ENCODE results near the gene DCUN1D4. TPM values are rescaled to one million over a fixed set of nuclear protein-coding genes. Genes with fewer than 3 reads are reported as not detected.
A peak's percentile ranks its signal among the peaks of the same experiment; 100 is the strongest.

The DCUN1D4 gene
- polyA plus RNA-seq, 4 donors, result 5.7 to 42.0 (median 10.0) TPM

GRCh38 chr4:51859476-51860031 lies 16.6 kb downstream of the DCUN1D4 start:
- Histone ChIP-seq H3K27ac (ENCODE audit: low read depth in 1 of 3, low read length in 2 of 3) (peak overlapping the region; percentile 11 to 20 (median 13)), H3K4me1 (ENCODE audit: control insufficient read depth in 3 of 3, insufficient read depth in 2 of 3, low read depth in 1 of 3, low read length in 2 of 3) (peaks cover 5% of the 10 kb centered on the region in 3 donors)
- FAIRE-seq, result no peak

GRCh38 chr4:51862199-51862598 lies 19.2 kb downstream of the DCUN1D4 start:
- no peaks in the 10 kb centered on the region for H3K27me3 ChIP-seq (ENCODE audit: control insufficient read depth in 3 of 3, insufficient read depth in 3 of 3, low read length in 3 of 3)
- H3K4me3 ChIP-seq (ENCODE audit: low read depth in 1 of 3, low read length in 3 of 3), result no peak overlapping the region
- DNase-seq (no peak), FAIRE-seq (no peak)
- 26 to 75% (median 54%) methylated on average over 1 of the region's 1 CpG for WGBS, 3 donors
- peaks cover 5% of the 10 kb centered on the region in 3 donors for H3K4me1 ChIP-seq (ENCODE audit: control insufficient read depth in 3 of 3, insufficient read depth in 2 of 3, low read depth in 1 of 3, low read length in 2 of 3)
- H3K9me3 ChIP-seq (ENCODE audit: control insufficient read depth in 2 of 2, insufficient read depth in 1 of 2, low read depth in 1 of 2, low read length in 1 of 2), result no peaks in the 10 kb centered on the region
- H3K36me3 ChIP-seq (ENCODE audit: control insufficient read depth in 3 of 3, insufficient read depth in 2 of 3, low read depth in 1 of 3, low read length in 3 of 3), result peaks cover 0 to 20% (median 0%) of the 10 kb centered on the region in 3 donors
- H3K27ac ChIP-seq (ENCODE audit: low read depth in 1 of 3, low read length in 2 of 3), result no peak overlapping the region

More at GRCh38 chr4:51859476-51860031, 16.6 kb downstream of the DCUN1D4 start:
- H3K4me3 ChIP-seq (ENCODE audit: low read depth in 1 of 3, low read length in 3 of 3), result no peak overlapping the region
- no peaks in the 10 kb centered on the region for H3K27me3 ChIP-seq (ENCODE audit: control insufficient read depth in 3 of 3, insufficient read depth in 3 of 3, low read length in 3 of 3)
- no peaks in the 10 kb centered on the region for H3K9me3 ChIP-seq (ENCODE audit: control insufficient read depth in 2 of 2, insufficient read depth in 1 of 2, low read depth in 1 of 2, low read length in 1 of 2)
- peaks cover 0 to 8% (median 0%) of the 10 kb centered on the region in 3 donors for H3K36me3 ChIP-seq (ENCODE audit: control insufficient read depth in 3 of 3, insufficient read depth in 2 of 3, low read depth in 1 of 3, low read length in 3 of 3)
- WGBS, 3 donors, result 11 to 57% (median 28%) methylated on average over 4 of the region's 4 CpGs
- peak; percentile 37 for DNase-seq

- Histone ChIP-seq H3K27ac (ENCODE audit: low read depth in 1 of 3, low read length in 2 of 3) (no peak overlapping the region), H3K9me3 (ENCODE audit: control insufficient read depth in 2 of 2, insufficient read depth in 1 of 2, low read depth in 1 of 2, low read length in 1 of 2) (no peaks in the 10 kb centered on the region), H3K36me3 (ENCODE audit: control insufficient read depth in 3 of 3, insufficient read depth in 2 of 3, low read depth in 1 of 3, low read length in 3 of 3) (peaks cover 0 to 26% (median 0%) of the 10 kb centered on the region in 3 donors), H3K27me3 (ENCODE audit: control insufficient read depth in 3 of 3, insufficient read depth in 3 of 3, low read length in 3 of 3) (no peaks in the 10 kb centered on the region), H3K4me3 (ENCODE audit: low read depth in 1 of 3, low read length in 3 of 3) (no peak overlapping the region), H3K4me1 (ENCODE audit: control insufficient read depth in 3 of 3, insufficient read depth in 2 of 3, low read depth in 1 of 3, low read length in 2 of 3) (peaks cover 5% of the 10 kb centered on the region in 3 donors)
- WGBS, 3 donors, result 95 to 100% (median 96%) methylated on average over 1 of the region's 1 CpG
- DNase-seq, result no peak
- FAIRE-seq, result no peak
Measured at GRCh38 chr4:51862781-51863180, 19.8 kb downstream of the DCUN1D4 start.

GRCh38 chr4:51865717-51866116 lies 22.8 kb downstream of the DCUN1D4 start:
- Histone ChIP-seq H3K9me3 (ENCODE audit: control insufficient read depth in 2 of 2, insufficient read depth in 1 of 2, low read depth in 1 of 2, low read length in 1 of 2) (no peaks in the 10 kb centered on the region), H3K4me3 (ENCODE audit: low read depth in 1 of 3, low read length in 3 of 3) (no peak overlapping the region), H3K27me3 (ENCODE audit: control insufficient read depth in 3 of 3, insufficient read depth in 3 of 3, low read length in 3 of 3) (no peaks in the 10 kb centered on the region), H3K27ac (ENCODE audit: low read depth in 1 of 3, low read length in 2 of 3) (no peak overlapping the region), H3K4me1 (ENCODE audit: control insufficient read depth in 3 of 3, insufficient read depth in 2 of 3, low read depth in 1 of 3, low read length in 2 of 3) (no peaks in the 10 kb centered on the region), H3K36me3 (ENCODE audit: control insufficient read depth in 3 of 3, insufficient read depth in 2 of 3, low read depth in 1 of 3, low read length in 3 of 3) (peaks cover 0 to 31% (median 2%) of the 10 kb centered on the region in 3 donors)
- FAIRE-seq, result no peak
- DNase-seq, result no peak
- WGBS, 3 donors, result 94 to 100% (median 100%) methylated on average over 1 of the region's 1 CpG

- H3K9me3 ChIP-seq (ENCODE audit: control insufficient read depth in 2 of 2, insufficient read depth in 1 of 2, low read depth in 1 of 2, low read length in 1 of 2), result no peaks in the 10 kb centered on the region
- 94 to 96% (median 95%) methylated on average over 7 of the region's 7 CpGs for WGBS, 3 donors
- no peaks in the 10 kb centered on the region for H3K4me1 ChIP-seq (ENCODE audit: control insufficient read depth in 3 of 3, insufficient read depth in 2 of 3, low read depth in 1 of 3, low read length in 2 of 3)
- peaks cover 0 to 36% (median 2%) of the 10 kb centered on the region in 3 donors for H3K36me3 ChIP-seq (ENCODE audit: control insufficient read depth in 3 of 3, insufficient read depth in 2 of 3, low read depth in 1 of 3, low read length in 3 of 3)
- no peaks in the 10 kb centered on the region for H3K27me3 ChIP-seq (ENCODE audit: control insufficient read depth in 3 of 3, insufficient read depth in 3 of 3, low read length in 3 of 3)
- H3K27ac ChIP-seq (ENCODE audit: low read depth in 1 of 3, low read length in 2 of 3), result no peak overlapping the region
- no peak overlapping the region for H3K4me3 ChIP-seq (ENCODE audit: low read depth in 1 of 3, low read length in 3 of 3)
- no peak for DNase-seq
- no peak for FAIRE-seq
Measured at GRCh38 chr4:51866835-51867234, 23.9 kb downstream of the DCUN1D4 start.

GRCh38 chr4:51867689-51868448 lies 24.9 kb downstream of the DCUN1D4 start:
- no peak overlapping the region for H3K27ac ChIP-seq (ENCODE audit: low read depth in 1 of 3, low read length in 2 of 3)
- FAIRE-seq (no peak), DNase-seq (no peak)
- H3K36me3 ChIP-seq (ENCODE audit: control insufficient read depth in 3 of 3, insufficient read depth in 2 of 3, low read depth in 1 of 3, low read length in 3 of 3), result peaks cover 0 to 46% (median 2%) of the 10 kb centered on the region in 3 donors
- no peak overlapping the region for H3K4me3 ChIP-seq (ENCODE audit: low read depth in 1 of 3, low read length in 3 of 3)
- no peaks in the 10 kb centered on the region for H3K27me3 ChIP-seq (ENCODE audit: control insufficient read depth in 3 of 3, insufficient read depth in 3 of 3, low read length in 3 of 3)
- WGBS, 3 donors, result 96 to 97% (median 97%) methylated on average over 16 of the region's 16 CpGs
- H3K4me1 ChIP-seq (ENCODE audit: control insufficient read depth in 3 of 3, insufficient read depth in 2 of 3, low read depth in 1 of 3, low read length in 2 of 3), result no peaks in the 10 kb centered on the region
- H3K9me3 ChIP-seq (ENCODE audit: control insufficient read depth in 2 of 2, insufficient read depth in 1 of 2, low read depth in 1 of 2, low read length in 1 of 2), result no peaks in the 10 kb centered on the region

- WGBS, 3 donors, result 94 to 96% (median 95%) methylated on average over 2 of the region's 2 CpGs
- no peak for FAIRE-seq
- H3K9me3 ChIP-seq (ENCODE audit: control insufficient read depth in 2 of 2, insufficient read depth in 1 of 2, low read depth in 1 of 2, low read length in 1 of 2), result no peaks in the 10 kb centered on the region
Measured at GRCh38 chr4:51868449-51868847, 25.5 kb downstream of the DCUN1D4 start.

GRCh38 chr4:51870441-51871188 lies 27.7 kb downstream of the DCUN1D4 start:
- no peak overlapping the region for H3K4me3 ChIP-seq (ENCODE audit: low read depth in 1 of 3, low read length in 3 of 3)
- no peak overlapping the region for H3K27ac ChIP-seq (ENCODE audit: low read depth in 1 of 3, low read length in 2 of 3)
- FAIRE-seq (no peak), DNase-seq (no peak)
- no peaks in the 10 kb centered on the region for H3K27me3 ChIP-seq (ENCODE audit: control insufficient read depth in 3 of 3, insufficient read depth in 3 of 3, low read length in 3 of 3)
- H3K9me3 ChIP-seq (ENCODE audit: control insufficient read depth in 2 of 2, insufficient read depth in 1 of 2, low read depth in 1 of 2, low read length in 1 of 2), result no peaks in the 10 kb centered on the region
- H3K36me3 ChIP-seq (ENCODE audit: control insufficient read depth in 3 of 3, insufficient read depth in 2 of 3, low read depth in 1 of 3, low read length in 3 of 3), result peaks cover 6 to 40% (median 9%) of the 10 kb centered on the region in 3 donors
- WGBS, 3 donors, result 88 to 97% (median 96%) methylated on average over 3 of the region's 3 CpGs
- no peaks in the 10 kb centered on the region for H3K4me1 ChIP-seq (ENCODE audit: control insufficient read depth in 3 of 3, insufficient read depth in 2 of 3, low read depth in 1 of 3, low read length in 2 of 3)

More at GRCh38 chr4:51868449-51868847, 25.5 kb downstream of the DCUN1D4 start:
- H3K4me1 ChIP-seq (ENCODE audit: control insufficient read depth in 3 of 3, insufficient read depth in 2 of 3, low read depth in 1 of 3, low read length in 2 of 3), result no peaks in the 10 kb centered on the region
- H3K4me3 ChIP-seq (ENCODE audit: low read depth in 1 of 3, low read length in 3 of 3), result no peak overlapping the region
- DNase-seq, result no peak
- no peak overlapping the region for H3K27ac ChIP-seq (ENCODE audit: low read depth in 1 of 3, low read length in 2 of 3)
- H3K27me3 ChIP-seq (ENCODE audit: control insufficient read depth in 3 of 3, insufficient read depth in 3 of 3, low read length in 3 of 3), result no peaks in the 10 kb centered on the region
- H3K36me3 ChIP-seq (ENCODE audit: control insufficient read depth in 3 of 3, insufficient read depth in 2 of 3, low read depth in 1 of 3, low read length in 3 of 3), result peaks cover 2 to 48% (median 4%) of the 10 kb centered on the region in 3 donors
